IMR-90 (cell line): ENCODE data around the gene COL17A1. TPM values are rescaled to one million over a fixed set of nuclear protein-coding genes. Genes with fewer than 3 reads are reported as not detected.

ENCODE experiments used
- ATAC-seq: fragments of 200-7000 bp; cut with Tn5 transposase; 2 replicates; pipeline ENCODE4 v1.9.1; 2020; ENCODE audit warnings: low read depth, mild to moderate bottlenecking, moderate library complexity
- BruUV-seq: library from RNA; stranded (reverse); fragments of 400-500 nt; replicated peaks from 2 replicates; lab custom pipeline; 2021; lab: Mats Ljungman, UMichigan
- CTCF ChIA-PET: fragments of 300-600 bp; formaldehyde crosslinking; extraction: SDS; loops from one replicate; lab custom pipeline; 2021; ENCODE audit warnings: antibody characterized with exemption; lab: Yijun Ruan, JAX
- POLR2A ChIA-PET: fragments of 300-600 bp; sonication (Branson Sonifier 250); formaldehyde crosslinking; loops from one replicate; lab custom pipeline; 2022; ENCODE audit warnings: antibody characterized with exemption; ENCODE audit not compliant: unreplicated experiment; lab: Charles Lee
- DNase-seq: peaks from one replicate; pipeline ENCODE4 v3.0.0; 2013
- H2AFZ ChIP-seq: replicated peaks from 2 replicates; pipeline ENCODE3; 2013; ENCODE audit warnings: low read length, mild to moderate bottlenecking; ENCODE audit not compliant: poor library complexity
- H2AK5ac ChIP-seq: 2 replicates; pipeline ENCODE4 v1.6.1; 2013; ENCODE audit warnings: low read depth, low read length, inconsistent platforms
- H2AK9ac ChIP-seq: replicated peaks from 2 replicates; pipeline ENCODE3; 2013; ENCODE audit warnings: mild to moderate bottlenecking, low read depth, low read length, moderate library complexity; ENCODE audit not compliant: poor library complexity
- H2BK120ac ChIP-seq: 2 replicates; pipeline ENCODE4 v1.6.1; 2013; ENCODE audit warnings: low read depth, low read length, inconsistent platforms
- H2BK15ac ChIP-seq: 3 replicates; pipeline ENCODE4 v1.6.1; 2013; ENCODE audit warnings: low read depth, low read length, inconsistent platforms
- H2BK20ac ChIP-seq: 2 replicates; pipeline ENCODE4 v1.6.1; 2013; ENCODE audit warnings: low read depth, mild to moderate bottlenecking, inconsistent platforms, low read length, moderate library complexity
- H2BK5ac ChIP-seq: 2 replicates; pipeline ENCODE4 v1.6.1; 2013; ENCODE audit warnings: mild to moderate bottlenecking, low read depth, low read length, inconsistent platforms; ENCODE audit not compliant: poor library complexity, severe bottlenecking
- H3K14ac ChIP-seq: replicated peaks from 2 replicates; pipeline ENCODE4 v1.6.1; 2013; ENCODE audit warnings: low read depth, low read length, inconsistent platforms
- H3K18ac ChIP-seq: 2 replicates; pipeline ENCODE4 v1.6.1; 2013; ENCODE audit warnings: low read depth, low read length, control low read depth
- H3K23ac ChIP-seq: 2 replicates; pipeline ENCODE4 v1.6.1; 2013; ENCODE audit warnings: low read depth, low read length, inconsistent platforms
- H3K27ac ChIP-seq: 2 replicates; pipeline ENCODE4 v1.5.1; 2013; ENCODE audit warnings: mild to moderate bottlenecking, control low read depth, low read length; ENCODE audit not compliant: insufficient read depth
- H3K27me3 ChIP-seq: 2 replicates; pipeline ENCODE4 v1.6.1; 2013; ENCODE audit warnings: low read length; ENCODE audit not compliant: control insufficient read depth, insufficient read depth
- H3K36me3 ChIP-seq: 2 replicates; pipeline ENCODE4 v1.6.1; 2013; ENCODE audit warnings: low read length, mixed read lengths; ENCODE audit not compliant: control insufficient read depth, insufficient read depth
- H3K4ac ChIP-seq: 2 replicates; pipeline ENCODE4 v1.6.1; 2013; ENCODE audit warnings: low read depth, low read length, inconsistent platforms
- H3K4me1 ChIP-seq: 2 replicates; pipeline ENCODE4 v1.6.1; 2013; ENCODE audit warnings: low read length, mixed read lengths; ENCODE audit not compliant: control insufficient read depth, insufficient read depth
- H3K4me2 ChIP-seq: 2 replicates; pipeline ENCODE4 v1.6.1; 2013; ENCODE audit warnings: low read depth, mild to moderate bottlenecking, control low read depth, low read length, moderate library complexity
- H3K4me3 ChIP-seq: 2 replicates; pipeline ENCODE4 v1.5.1; 2013; ENCODE audit warnings: low read depth, mild to moderate bottlenecking, control low read depth, low read length, moderate library complexity; ENCODE audit not compliant: insufficient read depth
- H3K56ac ChIP-seq: 2 replicates; pipeline ENCODE4 v1.6.1; 2013; ENCODE audit warnings: low read length, inconsistent platforms; ENCODE audit not compliant: insufficient read depth; ENCODE audit errors: extremely low read depth
- H3K79me1 ChIP-seq, 2 experiments: 2 replicates each; pipeline ENCODE4 v1.6.1; 2013; ENCODE audit warnings: low read length in 2 of 2, inconsistent platforms in 1 of 2, low read depth in 1 of 2
- H3K9ac ChIP-seq: 2 replicates; pipeline ENCODE4 v1.6.1; 2013; ENCODE audit warnings: low read depth, low read length, control low read depth
- H3K9me1 ChIP-seq: 2 replicates; pipeline ENCODE4 v1.6.1; 2013; ENCODE audit warnings: low read length, inconsistent platforms; ENCODE audit not compliant: insufficient read depth
- H3K9me3 ChIP-seq: 2 replicates; pipeline ENCODE4 v1.6.1; 2013; ENCODE audit warnings: low read length; ENCODE audit not compliant: control insufficient read depth, insufficient read depth
- H4K20me1 ChIP-seq: 2 replicates; pipeline ENCODE4 v1.6.1; 2013; ENCODE audit warnings: low read length, inconsistent platforms; ENCODE audit not compliant: insufficient read depth
- H4K5ac ChIP-seq: 2 replicates; pipeline ENCODE4 v1.6.1; 2013; ENCODE audit warnings: mild to moderate bottlenecking, low read depth, low read length, control low read depth
- H4K8ac ChIP-seq, 2 experiments: 2 replicates each; pipeline ENCODE4 v1.6.1; 2013; ENCODE audit warnings: low read depth in 2 of 2, low read length in 2 of 2, control low read depth in 1 of 2, inconsistent platforms in 1 of 2
- H4K91ac ChIP-seq: 2 replicates; pipeline ENCODE4 v1.6.1; 2013; ENCODE audit warnings: low read depth, low read length, inconsistent platforms; ENCODE audit not compliant: insufficient read depth
- CEBPB ChIP-seq: IDR thresholded peaks from 2 replicates; pipeline ENCODE4 v1.6.1; 2012; ENCODE audit warnings: low read depth, low read length, improper control_type of control experiment
- NFE2L2 ChIP-seq: fragments of 150-350 bp; IDR thresholded peaks from 2 replicates; pipeline ENCODE4 v1.6.1; 2016; ENCODE audit warnings: low read depth, mild to moderate bottlenecking, low read length
- POLR2A ChIP-seq: IDR thresholded peaks from 2 replicates; pipeline ENCODE4 v1.6.1; 2012; ENCODE audit warnings: mild to moderate bottlenecking, low read depth, low read length
- RCOR1 ChIP-seq: IDR thresholded peaks from 2 replicates; pipeline ENCODE4 v1.6.1; 2012; ENCODE audit warnings: mild to moderate bottlenecking, low read length, improper control_type of control experiment; ENCODE audit not compliant: insufficient replicate concordance
- WGBS, 2 experiments: methylation state at CpG; one replicate each; pipeline versions ENCODE4 v1.1.5 to v1.1.7; 2013; ENCODE audit warnings: missing lambda C conversion rate in 2 of 2; ENCODE audit not compliant: insufficient read length in 1 of 2; ENCODE audit errors: extremely low coverage in 2 of 2; 5-methylcytosine and 5-hydroxymethylcytosine counted together
- dilution Hi-C: fragments of 300-500 bp; cut with HindIII; formaldehyde crosslinking; loops from one replicate; pipeline ENCODE4 v1.14.3; 2018; ENCODE audit warnings: low sequenced_read_pairs; ENCODE audit not compliant: unreplicated experiment
- in situ Hi-C: fragments of 300-500 bp; cut with MboI; formaldehyde crosslinking; loops from 3 replicates; pipeline ENCODE4 v1.14.3; 2019; ENCODE audit warnings: low sequenced_read_pairs, inconsistent platforms, mixed read lengths
- intact Hi-C: fragments of 100-400 bp; cut with micrococcal nuclease; formaldehyde crosslinking; loops from 2 replicates; pipeline ENCODE4 v1.10.0; 2022
- polyA plus RNA-seq, 3 experiments: library from polyadenylated mRNA; depleted of rRNA; stranded (reverse); fragments of >200 nt; gene quantifications; 2 replicates each; pipeline ENCODE4 v1.2.3, GENCODE V29; 2012; ENCODE audit warnings: low replicate concordance in 1 of 3
- total RNA-seq: library from RNA; depleted of rRNA; stranded (reverse); fragments of >200 nt; gene quantifications from 2 replicates; pipeline ENCODE4 v1.2.3, GENCODE V29; 2012

The COL17A1 gene
- total and polyA plus RNA-seq, 2 of the 4 experiments (the other 2 are of a cell fraction): 0.14 to 0.18 TPM

GRCh38 chr10:104034401-104035193 is 51.1 kb downstream of the COL17A1 start:
- ChIA-PET POLR2A (no interaction called here), CTCF (interaction anchor here (0.9 to 1.4 kb wide), 2 partner anchors 15 to 104 kb away, joined by 3 read pairs; no protein-coding TSS in a partner anchor)
- Histone ChIP-seq H3K36me3 (peaks cover 5% of the 10 kb centered on the region), H3K4me3 (no peak overlapping the region), H4K91ac (no peak overlapping the region), H3K9me3 (no peaks in the 10 kb centered on the region), H3K4me1 (no peaks in the 10 kb centered on the region), H2BK120ac (no peak overlapping the region), H3K9me1 (peaks cover 17% of the 10 kb centered on the region; the same call in 1 of the 2 replicates), H4K5ac (no peak overlapping the region), H2AK5ac (no peak overlapping the region), H2BK5ac (no peak overlapping the region), H3K4me2 (no peak overlapping the region), H2BK20ac (no peak overlapping the region), H3K9ac (no peak overlapping the region), H2AFZ (no peak overlapping the region), H3K79me1 (no peaks in the 10 kb centered on the region; a peak in 1 of 4 replicates), H3K27me3 (no peaks in the 10 kb centered on the region), H3K14ac (no peak overlapping the region), H3K4ac (no peak overlapping the region), H4K8ac (no peak overlapping the region), H2BK15ac (no peak overlapping the region), H3K23ac (no peak overlapping the region), H4K20me1 (no peaks in the 10 kb centered on the region), H3K18ac (no peak overlapping the region), H3K27ac (no peak overlapping the region), H2AK9ac (no peak overlapping the region), H3K56ac (no peak overlapping the region)
- DNase-seq: no peak
- WGBS, 2 experiments: 100% methylated on average over 1 of the region's 23 CpGs; no CpG with 5 or more reads in 1 of the 2 experiments
- dilution Hi-C loops (no loop called here), intact Hi-C loops (no loop called here), in situ Hi-C loops (no loop called here)
- ATAC-seq: no peak
- BruUV-seq: no TSS peak
- TF ChIP-seq CEBPB (no peak), POLR2A (no peak), RCOR1 (no peak), NFE2L2 (no peak)
